ENCODE measurements around the gene NDUFB1.

The NDUFB1 gene

DNA sequence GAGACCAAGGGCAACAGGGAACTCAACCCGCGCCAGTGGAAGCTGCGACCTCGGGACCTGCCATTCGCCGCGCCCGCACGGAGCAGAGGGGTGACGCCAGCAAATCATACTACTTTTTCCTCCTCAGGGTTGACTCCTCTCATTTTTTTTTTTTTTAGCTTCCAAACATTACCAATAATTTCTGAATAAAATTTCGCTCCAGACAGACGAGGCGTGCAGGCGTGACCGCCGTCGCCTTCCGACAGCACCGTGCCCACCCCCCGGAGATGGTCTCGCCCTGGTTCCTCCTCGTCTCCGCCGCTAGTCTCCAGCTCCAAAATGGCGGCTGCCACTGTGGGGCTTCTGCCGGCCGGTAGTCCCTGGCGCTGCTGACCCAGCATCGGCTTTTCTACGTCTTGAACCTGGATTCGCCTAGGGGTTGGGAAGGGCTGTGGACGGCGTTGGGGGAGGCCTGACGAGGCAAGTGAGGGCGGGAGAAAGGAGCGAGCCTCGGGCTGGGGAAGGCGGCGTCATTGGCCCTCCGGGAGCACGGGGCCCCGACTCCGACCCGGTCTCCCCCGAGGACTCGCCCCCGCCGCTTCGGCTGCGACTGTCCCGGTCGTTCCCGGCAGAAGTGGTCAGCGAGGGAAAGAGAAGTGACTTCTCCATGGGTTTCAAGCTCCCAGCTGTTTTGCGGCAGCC lies at the start of gene NDUFB1, which contains the start of gene CPSF2:
TSS of gene NDUFB1 (minus strand) at position 37 of the 681 bp plus-strand sequence. CDS start 4,069 bp downstream, outside the sequence.
TSS of gene CPSF2 (plus strand) at position 300 of the 681 bp plus-strand sequence. CDS start 9,016 bp downstream, outside the sequence.
- H3K27me3 Mint-ChIP-seq (ENCODE audit: low read depth), result no peaks in the 10 kb centered on the region
- no peaks in the 10 kb centered on the region for H3K9me3 Mint-ChIP-seq
- H3K4me1 Mint-ChIP-seq, result peaks cover 25% of the 10 kb centered on the region
- TF ChIP-seq, protein P1, sequence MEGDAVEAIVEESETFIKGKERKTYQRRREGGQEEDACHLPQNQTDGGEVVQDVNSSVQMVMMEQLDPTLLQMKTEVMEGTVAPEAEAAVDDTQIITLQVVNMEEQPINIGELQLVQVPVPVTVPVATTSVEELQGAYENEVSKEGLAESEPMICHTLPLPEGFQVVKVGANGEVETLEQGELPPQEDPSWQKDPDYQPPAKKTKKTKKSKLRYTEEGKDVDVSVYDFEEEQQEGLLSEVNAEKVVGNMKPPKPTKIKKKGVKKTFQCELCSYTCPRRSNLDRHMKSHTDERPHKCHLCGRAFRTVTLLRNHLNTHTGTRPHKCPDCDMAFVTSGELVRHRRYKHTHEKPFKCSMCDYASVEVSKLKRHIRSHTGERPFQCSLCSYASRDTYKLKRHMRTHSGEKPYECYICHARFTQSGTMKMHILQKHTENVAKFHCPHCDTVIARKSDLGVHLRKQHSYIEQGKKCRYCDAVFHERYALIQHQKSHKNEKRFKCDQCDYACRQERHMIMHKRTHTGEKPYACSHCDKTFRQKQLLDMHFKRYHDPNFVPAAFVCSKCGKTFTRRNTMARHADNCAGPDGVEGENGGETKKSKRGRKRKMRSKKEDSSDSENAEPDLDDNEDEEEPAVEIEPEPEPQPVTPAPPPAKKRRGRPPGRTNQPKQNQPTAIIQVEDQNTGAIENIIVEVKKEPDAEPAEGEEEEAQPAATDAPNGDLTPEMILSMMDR (IDR thresholded peaks at IDR 0.05; ENCODE audit: unreplicated experiment in 3 of 3), result no peak
- H3K4me3 Mint-ChIP-seq, result peak within 1 kb of the TSS; percentile 96 to 100 (median 100)
- H3K36me3 Mint-ChIP-seq (ENCODE audit: low read depth), result peaks cover 26% of the 10 kb centered on the region
- peak within 1 kb of the TSS; percentile 99 to 100 (median 100) for H3K27ac Mint-ChIP-seq

DNA sequence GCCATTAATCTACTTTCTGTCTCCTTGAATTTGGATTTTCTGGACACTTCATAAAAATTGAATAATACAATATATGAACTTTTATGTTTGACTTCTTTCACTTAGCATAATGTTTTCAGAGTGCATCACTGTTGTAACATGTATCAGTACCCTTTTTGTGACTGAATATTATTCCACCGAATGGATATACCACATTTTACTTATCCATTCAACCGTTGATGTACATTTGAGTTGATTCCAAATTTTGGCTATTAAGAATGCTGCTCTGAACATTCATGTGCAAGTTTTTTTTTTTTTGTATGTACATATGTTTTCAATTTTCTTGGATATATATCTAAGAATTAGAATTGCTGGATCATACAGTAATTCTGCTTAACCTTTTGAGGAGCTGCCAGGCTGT lies 43.5 kb upstream of the NDUFB1 start:
- peaks cover 26% of the 10 kb centered on the region for H3K9me3 Mint-ChIP-seq
- TF ChIP-seq, protein P1 (IDR thresholded peaks at IDR 0.05; ENCODE audit: unreplicated experiment in 3 of 3), result no peak

DNA sequence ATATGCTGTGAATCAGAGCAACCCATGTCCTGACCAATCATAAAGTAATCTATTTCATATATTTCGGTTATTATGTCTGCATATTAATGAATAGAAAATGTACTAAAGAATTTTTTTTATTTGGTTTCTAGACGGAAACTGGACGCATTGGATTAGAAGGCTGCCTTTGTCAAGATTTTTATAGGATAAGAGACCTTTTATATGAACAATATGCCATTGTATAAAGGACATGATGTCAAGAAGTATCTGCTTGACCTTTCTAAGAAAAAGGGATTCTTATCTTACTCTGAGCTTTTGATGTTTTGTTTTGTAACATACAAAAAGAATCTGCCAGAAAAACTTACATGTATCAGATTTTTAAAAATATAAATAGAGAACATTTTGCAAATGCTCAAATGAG lies 40.0 kb upstream of the NDUFB1 start:
- TF ChIP-seq, protein P1 (IDR thresholded peaks at IDR 0.05; ENCODE audit: unreplicated experiment in 3 of 3), result no peak
- Mint-ChIP-seq H3K36me3 (ENCODE audit: low read depth) (peaks cover 82% of the 10 kb centered on the region), H3K4me1 (no peaks in the 10 kb centered on the region), H3K4me3 (no peak overlapping the region), H3K9me3 (peaks cover 23% of the 10 kb centered on the region), H3K27ac (no peak overlapping the region), H3K27me3 (ENCODE audit: low read depth) (no peaks in the 10 kb centered on the region)

More for the DNA sequence above, 43.5 kb upstream of the NDUFB1 start:
- H3K27ac Mint-ChIP-seq, result no peak overlapping the region
- H3K27me3 Mint-ChIP-seq (ENCODE audit: low read depth), result no peaks in the 10 kb centered on the region
- peaks cover 72% of the 10 kb centered on the region for H3K36me3 Mint-ChIP-seq (ENCODE audit: low read depth)
- no peak overlapping the region for H3K4me3 Mint-ChIP-seq
- H3K4me1 Mint-ChIP-seq, result no peaks in the 10 kb centered on the region

DNA sequence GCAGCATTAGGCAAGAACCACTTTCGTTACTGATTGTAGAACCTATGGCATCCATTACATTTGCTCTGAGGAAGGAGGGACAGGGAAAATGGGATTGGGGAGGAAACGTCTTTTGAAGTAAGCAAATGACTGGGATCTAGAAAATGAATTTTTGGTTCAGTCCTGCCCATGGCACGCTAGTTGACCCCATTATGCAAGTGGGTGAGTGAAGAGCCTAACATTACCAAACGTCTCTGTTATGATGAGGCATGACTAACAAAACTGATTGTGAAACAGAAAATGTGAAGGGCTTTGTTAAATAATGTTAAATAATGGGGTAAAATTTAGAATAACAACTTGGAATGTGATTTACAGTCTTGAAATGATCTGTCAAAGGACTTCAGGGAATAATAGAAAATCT lies 39.1 kb upstream of the NDUFB1 start:
- H3K27ac Mint-ChIP-seq, result peak overlapping the region in 1 of 3 experiments; percentile 62
- H3K4me1 Mint-ChIP-seq, result no peaks in the 10 kb centered on the region
- TF ChIP-seq, protein P1 (IDR thresholded peaks at IDR 0.05; ENCODE audit: unreplicated experiment in 3 of 3), result no peak
- no peaks in the 10 kb centered on the region for H3K27me3 Mint-ChIP-seq (ENCODE audit: low read depth)
- peaks cover 23% of the 10 kb centered on the region for H3K9me3 Mint-ChIP-seq
- H3K36me3 Mint-ChIP-seq (ENCODE audit: low read depth), result peaks cover 83% of the 10 kb centered on the region
- no peak overlapping the region for H3K4me3 Mint-ChIP-seq

DNA sequence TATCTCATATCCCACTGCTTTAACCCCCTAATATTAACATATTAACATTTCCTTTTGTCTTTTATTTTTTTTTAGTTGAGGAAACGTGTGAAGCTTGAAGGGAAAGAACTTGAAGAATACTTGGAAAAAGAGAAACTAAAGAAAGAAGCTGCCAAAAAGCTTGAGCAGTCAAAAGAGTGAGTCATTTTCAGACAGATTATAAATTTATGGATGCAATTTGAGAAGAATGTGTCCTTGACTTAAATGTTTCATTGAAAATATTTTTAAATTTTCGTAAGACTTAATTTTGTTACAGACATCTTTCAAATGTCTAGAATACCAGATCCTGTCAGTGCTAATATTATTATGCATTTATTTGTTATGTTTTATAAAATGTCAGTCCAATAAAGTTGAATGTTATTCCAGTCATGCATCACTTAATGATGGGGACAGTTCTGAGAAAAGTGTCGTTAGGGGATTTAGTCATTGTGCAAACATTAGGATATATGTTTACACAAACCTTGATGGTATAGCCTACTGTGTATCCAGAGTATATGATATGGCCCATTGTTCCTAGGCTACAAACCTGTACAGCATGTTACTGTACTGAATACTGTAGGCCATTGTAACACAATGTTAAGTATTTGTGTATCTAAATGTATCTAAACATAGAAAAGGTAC lies 32.9 kb upstream of the NDUFB1 start:
- TF ChIP-seq, protein P1 (IDR thresholded peaks at IDR 0.05; ENCODE audit: unreplicated experiment in 3 of 3), result no peak
- Mint-ChIP-seq H3K27me3 (ENCODE audit: low read depth) (no peaks in the 10 kb centered on the region), H3K4me1 (no peaks in the 10 kb centered on the region), H3K4me3 (no peak overlapping the region), H3K27ac (no peak overlapping the region), H3K9me3 (no peaks in the 10 kb centered on the region), H3K36me3 (ENCODE audit: low read depth) (peaks cover 68% of the 10 kb centered on the region)
